Upper lobe of left lung (tissue), 4 donors: ENCODE measurements around the gene N4BP2.

ENCODE experiments used
- CTCF ChIP-seq, 6 experiments: fragments of 450-650 bp in 4 of 6; fragments of 200-600 bp in 2 of 6; sonication (generic) in 2 of 6; IDR thresholded peaks; one replicate each; pipeline ENCODE4 v1.5.1; 2016 to 2019; ENCODE audit warnings: antibody characterized with exemption in 6 of 6
- EP300 ChIP-seq, 4 donors: sonication (generic); formaldehyde crosslinking; IDR thresholded peaks; one replicate each; pipeline ENCODE4 v1.5.1; 2017; ENCODE audit warnings: antibody characterized with exemption in 4 of 4, control low read depth in 2 of 4
- POLR2A ChIP-seq, 4 donors: fragments of 450-650 bp; IDR thresholded peaks; one replicate each; pipeline ENCODE4 v1.5.1; 2016 to 2017; ENCODE audit warnings: antibody characterized with exemption in 4 of 4, mild to moderate bottlenecking in 2 of 4
- POLR2AphosphoS5 ChIP-seq, 2 donors: sonication (generic); formaldehyde crosslinking; IDR thresholded peaks; one replicate each; pipeline ENCODE4 v1.5.1; 2017; ENCODE audit warnings: antibody characterized with exemption in 2 of 2

GRCh38 chr4:40055863-40056715, 561 bp upstream of the N4BP2 start:
- TF ChIP-seq EP300 (IDR thresholded peaks at IDR 0.05) (no peak), POLR2A (IDR thresholded peaks at IDR 0.05) (peak in 2 of 4 donors; percentile 85 to 95), POLR2AphosphoS5 (IDR thresholded peaks at IDR 0.05) (peak; percentile 24 to 65), CTCF (IDR thresholded peaks at IDR 0.05) (peak in 1 of 6 experiments; percentile 28)
